Measurements from ENCODE around the gene UBE2M.

UBE2M gene

DNA sequence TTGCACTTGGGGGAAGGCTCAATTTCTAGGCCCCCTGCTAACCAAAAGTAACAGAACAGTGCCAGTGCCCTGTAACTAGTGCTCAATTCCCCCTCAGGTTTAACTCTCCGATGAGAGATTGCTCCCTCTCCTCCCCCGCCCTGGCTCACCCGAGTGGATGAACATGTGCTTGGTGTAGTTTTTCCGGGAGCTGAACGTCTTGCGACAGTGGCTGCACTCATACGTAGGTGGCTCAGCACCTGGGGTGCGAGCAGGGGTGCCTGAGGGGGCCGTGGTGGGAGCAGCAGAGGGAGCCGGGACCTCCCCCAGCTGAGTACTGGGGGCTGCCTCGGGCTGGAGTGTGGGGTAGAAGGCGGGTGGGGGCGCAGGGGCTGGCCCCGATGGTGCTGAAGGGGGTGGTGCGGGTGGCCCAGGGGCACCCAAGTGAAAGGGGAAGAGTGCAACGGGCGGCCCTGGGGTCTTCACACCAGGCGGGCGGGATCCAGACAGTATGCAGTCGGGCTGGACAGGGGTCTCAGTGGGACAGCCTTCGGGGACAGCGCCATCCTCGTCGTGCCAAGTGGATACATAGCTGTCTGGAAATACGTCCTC is 42.1 kb downstream of the UBE2M start:
- no peak for DNase-seq (ENCODE audit: extremely low spot score)
- ChIA-PET CTCF (interaction anchor here (1.1 to 5.9 kb wide), 2 partner anchors 16 to 65 kb away, joined by 5 to 60 read pairs; no protein-coding TSS in a partner anchor), POLR2A (no interaction called here)
- TF ChIP-seq, protein P1, sequence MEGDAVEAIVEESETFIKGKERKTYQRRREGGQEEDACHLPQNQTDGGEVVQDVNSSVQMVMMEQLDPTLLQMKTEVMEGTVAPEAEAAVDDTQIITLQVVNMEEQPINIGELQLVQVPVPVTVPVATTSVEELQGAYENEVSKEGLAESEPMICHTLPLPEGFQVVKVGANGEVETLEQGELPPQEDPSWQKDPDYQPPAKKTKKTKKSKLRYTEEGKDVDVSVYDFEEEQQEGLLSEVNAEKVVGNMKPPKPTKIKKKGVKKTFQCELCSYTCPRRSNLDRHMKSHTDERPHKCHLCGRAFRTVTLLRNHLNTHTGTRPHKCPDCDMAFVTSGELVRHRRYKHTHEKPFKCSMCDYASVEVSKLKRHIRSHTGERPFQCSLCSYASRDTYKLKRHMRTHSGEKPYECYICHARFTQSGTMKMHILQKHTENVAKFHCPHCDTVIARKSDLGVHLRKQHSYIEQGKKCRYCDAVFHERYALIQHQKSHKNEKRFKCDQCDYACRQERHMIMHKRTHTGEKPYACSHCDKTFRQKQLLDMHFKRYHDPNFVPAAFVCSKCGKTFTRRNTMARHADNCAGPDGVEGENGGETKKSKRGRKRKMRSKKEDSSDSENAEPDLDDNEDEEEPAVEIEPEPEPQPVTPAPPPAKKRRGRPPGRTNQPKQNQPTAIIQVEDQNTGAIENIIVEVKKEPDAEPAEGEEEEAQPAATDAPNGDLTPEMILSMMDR (IDR thresholded peaks at IDR 0.05; ENCODE audit: control extremely low read depth, extremely low read depth, low read depth, missing control alignments): no peak

DNA sequence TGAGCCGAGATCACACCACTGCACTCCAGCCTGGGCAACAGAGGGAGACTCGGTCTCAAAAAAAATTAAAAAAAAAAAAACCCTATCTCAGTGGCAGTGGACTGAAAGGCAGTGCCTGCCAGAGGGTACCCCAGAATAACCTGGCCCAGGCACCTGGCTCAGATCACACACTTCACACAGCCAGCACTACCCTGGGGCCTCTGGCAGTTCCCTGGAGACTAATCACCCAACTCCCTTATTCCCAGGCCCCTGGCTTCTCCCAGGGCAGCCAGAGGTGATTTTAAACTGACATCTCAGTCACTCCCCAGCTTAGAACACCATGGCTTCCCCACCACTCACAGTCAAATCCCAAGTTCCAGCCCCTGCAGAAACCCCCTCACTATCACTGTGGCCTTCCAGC is 43.2 kb downstream of the UBE2M start:
- ChIA-PET POLR2A (interaction anchor here (0.7 kb wide), 1 partner anchor 26 kb away, joined by 3 read pairs; no protein-coding TSS in a partner anchor), CTCF (interaction anchor here (0.8 kb wide), 1 partner anchor 65 kb away, joined by 4 read pairs; no protein-coding TSS in a partner anchor)
- DNase-seq (ENCODE audit: extremely low spot score): no peak
- TF ChIP-seq, protein P1 (IDR thresholded peaks at IDR 0.05; ENCODE audit: control extremely low read depth, extremely low read depth, low read depth, missing control alignments): no peak

DNA sequence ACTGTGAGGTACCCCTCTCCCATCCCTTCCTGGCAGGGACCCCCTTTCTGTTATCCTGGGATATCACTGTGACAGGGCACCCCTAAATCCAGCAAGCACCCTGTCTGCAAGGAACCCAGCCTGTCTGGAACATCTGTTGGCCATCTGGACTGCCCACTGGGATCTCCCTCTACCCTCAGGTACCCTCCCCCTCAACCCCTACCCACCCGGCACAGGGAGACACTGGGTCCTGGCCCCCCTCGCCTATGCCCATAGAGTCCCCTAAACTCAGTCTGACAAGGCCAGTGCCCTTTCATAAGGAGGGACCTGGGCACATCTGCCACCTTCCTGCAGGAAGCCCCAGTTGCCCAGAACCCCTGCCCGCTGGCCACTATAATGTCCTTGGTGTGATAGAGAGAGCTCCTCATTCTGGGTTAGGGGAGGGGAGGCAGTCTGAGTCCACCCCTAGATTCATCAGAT is 43.8 kb downstream of the UBE2M start:
- no peak for DNase-seq (ENCODE audit: extremely low spot score)
- CTCF ChIA-PET: interaction anchor here (0.6 to 2.5 kb wide), 32 partner anchors 8 to 176 kb away, joined by 3 to 39 read pairs (median 4); partner anchors contain the start of genes CHMP2A, TRIM28 and ZNF446
- TF ChIP-seq, protein P1 (IDR thresholded peaks at IDR 0.05; ENCODE audit: control extremely low read depth, extremely low read depth, low read depth, missing control alignments): no peak
- POLR2A ChIA-PET: interaction anchor here (0.5 to 1.2 kb wide), 4 partner anchors 26 to 108 kb away, joined by 3 to 4 read pairs (median 4); no protein-coding TSS in a partner anchor

DNA sequence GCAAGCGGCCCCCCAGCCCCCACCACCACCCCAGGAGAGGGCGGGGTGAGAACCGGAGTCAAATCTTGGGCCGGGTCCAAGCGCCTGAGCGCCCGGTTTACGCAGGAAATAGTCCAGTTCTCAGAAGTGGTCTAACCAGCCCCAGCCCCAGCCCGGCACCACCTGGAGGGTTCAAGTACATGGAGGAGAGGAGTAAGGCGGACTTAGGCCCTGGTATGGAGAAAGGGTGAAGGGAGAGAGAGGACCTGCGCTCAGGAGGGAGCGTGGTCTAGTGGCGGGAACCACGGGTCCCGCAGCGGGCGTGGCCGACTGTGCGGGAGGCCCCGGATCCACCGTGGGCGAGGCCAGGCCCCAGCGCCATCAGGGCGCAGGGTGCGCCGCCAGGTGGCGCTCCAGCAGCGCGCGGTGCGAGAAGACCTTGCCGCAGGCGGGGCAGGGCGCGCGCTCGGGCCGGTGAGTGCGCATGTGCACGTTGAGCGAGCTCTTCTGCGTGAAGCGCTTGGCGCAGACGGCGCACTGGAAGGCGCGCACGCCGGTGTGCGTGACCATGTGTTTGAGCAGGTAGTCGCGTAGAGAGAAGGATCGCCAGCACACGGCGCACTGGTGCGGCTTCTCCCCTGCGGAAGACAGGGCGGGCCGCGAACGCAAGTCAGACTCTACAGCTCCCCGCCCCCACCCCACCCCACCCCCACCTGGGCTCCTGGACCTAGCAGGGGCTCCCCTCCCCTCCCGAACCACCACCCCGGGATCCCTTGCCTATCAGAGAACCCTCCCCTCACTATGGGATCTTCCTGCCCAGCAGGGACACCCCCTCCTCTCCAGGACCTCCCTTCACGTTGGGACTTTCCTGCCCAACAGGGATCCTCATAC is 44.5 kb downstream of the UBE2M start:
- POLR2A ChIA-PET: interaction anchor here (0.5 to 1.2 kb wide), 5 partner anchors 14 to 107 kb away, joined by 3 to 4 read pairs (median 3); no protein-coding TSS in a partner anchor
- TF ChIP-seq, protein P1 (IDR thresholded peaks at IDR 0.05; ENCODE audit: control extremely low read depth, extremely low read depth, low read depth, missing control alignments): peak; percentile 98
- DNase-seq (ENCODE audit: extremely low spot score): peak; percentile 96
- CTCF ChIA-PET: interaction anchor here (0.6 to 2.5 kb wide), 32 partner anchors 9 to 175 kb away, joined by 3 to 39 read pairs (median 4); partner anchors contain the start of genes CHMP2A, TRIM28 and ZNF446

DNA sequence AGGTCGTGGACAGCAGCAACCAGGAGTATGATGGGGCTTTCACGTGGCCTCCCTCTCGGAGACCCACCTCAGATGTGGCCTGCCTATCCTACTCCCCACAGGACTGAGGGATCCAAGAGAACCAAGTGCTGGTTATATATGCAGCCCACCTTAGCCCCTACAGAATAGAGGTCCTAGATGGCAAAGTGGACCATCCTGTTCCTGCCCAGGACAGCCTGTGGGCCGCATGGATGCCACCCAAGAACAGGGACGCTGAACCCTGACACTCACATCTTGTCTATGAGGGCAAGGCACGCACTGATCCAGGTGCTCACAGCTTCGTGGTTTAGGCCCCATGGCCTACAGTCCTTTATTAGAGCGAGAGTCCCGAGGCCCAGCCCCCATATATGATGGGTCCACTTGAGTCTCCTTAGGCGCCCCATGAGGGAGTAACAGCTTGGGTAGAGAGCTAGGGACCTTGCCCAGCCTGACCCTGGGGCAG is 45.2 kb downstream of the UBE2M start:
- TF ChIP-seq, protein P1 (IDR thresholded peaks at IDR 0.05; ENCODE audit: control extremely low read depth, extremely low read depth, low read depth, missing control alignments): no peak
- DNase-seq (ENCODE audit: extremely low spot score): no peak
- ChIA-PET CTCF (interaction anchor here (1.0 to 2.5 kb wide), 19 partner anchors 9 to 83 kb away, joined by 3 to 39 read pairs (median 5); partner anchors contain the start of genes CHMP2A and ZNF446), POLR2A (interaction anchor here (0.6 to 1.0 kb wide), 3 partner anchors 13 to 46 kb away, joined by 3 to 4 read pairs (median 3); no protein-coding TSS in a partner anchor)
